Testis (tissue), 2 donors: ENCODE measurements around the gene ATP7B.

ENCODE experiments used
- POLR2A ChIP-seq: fragments of 450-650 bp; IDR thresholded peaks from one replicate; pipeline ENCODE4 v1.6.1; 2017; ENCODE audit warnings: antibody characterized with exemption, mild to moderate bottlenecking, moderate library complexity
- TF ChIP-seq, protein P1 (sequence below), 3 experiments: fragments of 450-650 bp in 2 of 3; fragments of 200-600 bp in 1 of 3; sonication (generic) in 1 of 3; IDR thresholded peaks; one replicate each; pipeline ENCODE4 v1.5.1; 2016 to 2019; ENCODE audit warnings: antibody characterized with exemption in 3 of 3, mild to moderate bottlenecking in 2 of 3, moderate library complexity in 1 of 3

DNA sequence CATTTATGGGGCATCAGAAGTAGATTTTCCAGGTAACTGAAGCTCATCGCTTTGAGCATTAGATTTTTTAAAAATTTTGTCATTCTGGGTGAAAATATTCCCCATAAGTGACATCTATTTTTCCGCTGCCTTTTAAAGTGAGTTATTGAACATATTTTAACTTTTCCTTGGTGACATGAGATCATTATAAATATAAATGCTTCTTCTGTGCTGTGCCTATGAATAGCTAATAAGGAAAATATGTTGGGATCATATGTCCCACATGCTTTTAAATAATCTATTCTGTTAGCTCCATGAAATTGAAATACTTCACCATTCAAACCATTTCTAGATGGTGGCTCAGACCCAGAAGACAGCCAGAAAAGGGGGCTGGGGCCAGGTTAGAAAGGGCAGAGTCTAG is 14.1 kb downstream of the ATP7B start:
- TF ChIP-seq POLR2A = no peak
- TF ChIP-seq, protein P1, sequence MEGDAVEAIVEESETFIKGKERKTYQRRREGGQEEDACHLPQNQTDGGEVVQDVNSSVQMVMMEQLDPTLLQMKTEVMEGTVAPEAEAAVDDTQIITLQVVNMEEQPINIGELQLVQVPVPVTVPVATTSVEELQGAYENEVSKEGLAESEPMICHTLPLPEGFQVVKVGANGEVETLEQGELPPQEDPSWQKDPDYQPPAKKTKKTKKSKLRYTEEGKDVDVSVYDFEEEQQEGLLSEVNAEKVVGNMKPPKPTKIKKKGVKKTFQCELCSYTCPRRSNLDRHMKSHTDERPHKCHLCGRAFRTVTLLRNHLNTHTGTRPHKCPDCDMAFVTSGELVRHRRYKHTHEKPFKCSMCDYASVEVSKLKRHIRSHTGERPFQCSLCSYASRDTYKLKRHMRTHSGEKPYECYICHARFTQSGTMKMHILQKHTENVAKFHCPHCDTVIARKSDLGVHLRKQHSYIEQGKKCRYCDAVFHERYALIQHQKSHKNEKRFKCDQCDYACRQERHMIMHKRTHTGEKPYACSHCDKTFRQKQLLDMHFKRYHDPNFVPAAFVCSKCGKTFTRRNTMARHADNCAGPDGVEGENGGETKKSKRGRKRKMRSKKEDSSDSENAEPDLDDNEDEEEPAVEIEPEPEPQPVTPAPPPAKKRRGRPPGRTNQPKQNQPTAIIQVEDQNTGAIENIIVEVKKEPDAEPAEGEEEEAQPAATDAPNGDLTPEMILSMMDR (IDR thresholded peaks at IDR 0.05) = no peak
